Measurements from ENCODE around the gene VANGL2. TPM values are rescaled to one million over a fixed set of nuclear protein-coding genes. Genes with fewer than 3 reads are reported as not detected.

Gene VANGL2
- total RNA-seq, result not detected in 2 replicates

DNA sequence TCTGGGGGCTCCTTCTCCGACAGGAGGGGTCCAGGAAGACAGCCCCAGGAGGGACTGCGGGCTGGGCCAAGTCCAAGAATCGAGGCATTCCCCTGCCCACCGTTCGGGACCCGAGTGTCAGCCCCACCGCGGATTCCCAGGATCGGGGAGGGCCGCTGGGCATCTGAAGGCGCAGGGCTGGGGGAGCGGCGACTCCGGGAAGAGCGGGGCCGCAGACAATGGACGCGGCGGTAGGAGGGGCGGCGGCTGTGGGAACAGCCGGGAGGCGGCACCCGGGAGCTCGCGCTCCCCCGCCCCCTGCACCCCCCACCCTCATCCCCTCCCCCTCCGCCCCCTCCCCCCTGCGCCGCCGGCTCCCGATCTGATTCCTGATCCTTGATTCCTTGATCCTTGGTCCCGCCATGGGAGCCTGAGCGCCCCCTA is at the start of gene VANGL2:
Gene VANGL2, plus strand, starts transcription at position 342 of the 423 bp plus-strand sequence. CDS start 15,274 bp downstream, outside the sequence.
- peak in 1 of 2 donors; percentile 13 for DNase-seq (ENCODE audit: low read depth in 2 of 2)

DNA sequence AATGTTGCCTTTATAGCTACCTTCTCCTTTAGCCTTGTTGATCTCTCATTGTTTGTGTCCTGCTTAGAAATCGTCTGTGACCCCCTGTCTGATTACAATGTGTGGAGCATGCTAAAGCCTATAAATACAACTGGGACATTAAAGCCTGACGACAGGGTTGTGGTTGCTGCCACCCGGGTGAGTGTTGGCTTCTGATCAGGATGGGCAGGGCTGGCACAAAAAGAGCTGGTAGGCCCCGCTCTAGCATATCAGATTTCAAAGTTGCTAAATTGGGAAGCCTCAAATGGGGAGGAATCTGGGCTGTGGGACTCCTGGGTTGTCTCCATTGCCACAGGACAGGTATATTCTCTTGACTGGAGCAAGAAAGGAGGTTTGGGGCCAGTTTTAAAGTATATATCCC is 48.7 kb upstream of the VANGL2 start:
- DNase-seq (ENCODE audit: low read depth in 2 of 2), result no peak

DNA sequence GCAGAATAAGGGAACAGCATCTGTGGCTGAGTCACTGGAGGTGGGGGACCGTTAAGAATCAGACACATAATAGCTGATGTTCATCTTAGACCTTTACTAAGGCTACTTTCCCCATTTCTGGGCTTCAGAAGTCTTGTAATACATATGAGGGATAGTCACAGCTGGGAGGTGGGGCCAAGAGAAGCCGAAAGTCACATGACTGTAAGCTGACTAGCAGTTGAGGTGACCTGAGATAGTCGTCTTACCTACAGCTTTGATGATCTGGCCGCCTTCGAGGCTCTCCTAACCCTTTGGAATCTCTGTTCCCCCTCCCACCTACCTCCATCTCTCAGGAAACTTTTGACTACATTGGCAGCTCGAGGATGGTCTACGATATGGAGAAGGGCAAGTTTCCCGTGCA is 47.8 kb upstream of the VANGL2 start:
- DNase-seq (ENCODE audit: low read depth in 2 of 2), result no peak

DNA sequence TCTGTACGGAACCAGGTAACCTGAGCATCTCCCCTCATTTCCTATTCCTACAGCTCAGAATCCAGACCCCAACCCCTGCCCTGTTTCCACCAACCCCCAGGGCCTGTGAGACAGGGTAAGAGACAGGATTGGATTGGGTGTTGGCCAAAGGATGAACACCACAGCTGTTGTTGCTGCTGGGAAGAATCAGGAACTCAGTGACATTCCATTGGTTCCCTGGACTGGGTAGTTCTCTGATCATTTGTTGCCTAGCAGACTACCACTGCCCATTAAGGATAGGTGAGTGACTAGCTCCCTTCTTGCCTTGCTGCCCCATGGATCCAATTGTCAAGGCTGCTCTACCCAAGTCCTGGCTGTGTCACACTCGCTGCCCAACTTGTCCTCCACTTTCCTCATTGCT is 47.1 kb upstream of the VANGL2 start:
- DNase-seq (ENCODE audit: low read depth in 2 of 2), result peak in 1 of 2 donors; percentile 17

DNA sequence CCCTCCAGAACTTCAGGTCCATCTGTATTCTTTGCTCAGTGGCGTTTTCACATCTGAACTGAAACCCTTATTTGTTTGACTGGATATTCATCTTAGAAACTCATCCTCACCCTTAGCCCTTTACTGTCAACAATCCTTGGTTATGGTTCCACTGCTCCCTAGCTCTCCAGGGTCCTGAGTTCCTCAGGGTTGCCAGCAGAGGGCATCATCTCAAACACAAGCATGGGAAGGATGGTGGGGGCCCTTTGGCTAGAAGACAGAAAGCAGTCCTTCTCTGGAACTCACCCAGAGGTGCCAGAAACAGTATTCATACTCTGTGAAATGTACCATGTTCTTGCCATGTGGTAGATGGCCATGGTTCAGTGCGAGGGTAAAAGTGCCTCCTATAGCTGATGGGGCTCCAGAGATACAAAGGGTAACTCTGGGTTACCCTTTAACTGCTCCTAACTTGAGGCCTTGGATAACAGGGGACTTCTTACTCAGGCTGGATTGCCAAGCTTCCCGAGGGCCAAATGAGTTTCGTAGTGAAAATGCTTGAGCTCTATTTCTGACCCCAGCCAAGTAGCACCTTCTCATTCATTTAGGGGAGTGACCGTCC is 45.9 kb upstream of the VANGL2 start:
- peak in 1 of 2 donors; percentile 36 for DNase-seq (ENCODE audit: low read depth in 2 of 2)

DNA sequence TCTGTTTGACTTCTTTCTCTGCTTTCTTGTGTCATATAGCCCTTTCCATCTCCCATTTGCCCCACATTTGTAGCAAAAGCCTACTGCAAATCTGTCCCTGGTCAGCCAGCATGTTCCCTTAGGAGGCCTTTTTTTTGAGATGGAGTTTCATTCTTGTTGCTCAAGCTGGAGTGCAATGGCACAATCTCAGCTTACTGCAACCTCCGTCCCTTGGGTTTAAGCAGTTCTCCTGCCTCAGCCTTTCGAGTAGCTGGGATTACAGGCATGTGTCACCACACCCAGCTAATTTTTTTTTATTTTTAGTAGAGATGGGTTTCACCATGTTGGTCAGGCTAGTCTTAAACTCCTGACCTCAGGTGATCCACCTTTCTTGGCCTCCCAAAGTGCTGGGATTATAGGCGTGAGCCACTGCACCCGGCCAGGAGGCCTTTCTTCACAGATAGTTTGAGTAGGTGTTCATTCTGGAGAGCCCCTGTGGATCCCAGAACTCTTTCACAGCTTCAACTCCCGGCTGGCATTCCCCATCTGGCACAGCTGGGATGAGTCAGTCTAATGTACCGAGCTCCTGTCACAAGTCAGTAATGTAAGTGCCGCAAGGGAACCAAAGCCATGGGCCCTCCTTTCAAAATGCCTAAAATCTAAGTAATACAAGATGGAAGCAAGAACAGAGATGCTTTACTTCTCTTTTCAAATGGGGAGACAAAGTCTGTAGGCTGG is 42.9 kb upstream of the VANGL2 start:
- DNase-seq (ENCODE audit: low read depth in 2 of 2), result no peak

DNA sequence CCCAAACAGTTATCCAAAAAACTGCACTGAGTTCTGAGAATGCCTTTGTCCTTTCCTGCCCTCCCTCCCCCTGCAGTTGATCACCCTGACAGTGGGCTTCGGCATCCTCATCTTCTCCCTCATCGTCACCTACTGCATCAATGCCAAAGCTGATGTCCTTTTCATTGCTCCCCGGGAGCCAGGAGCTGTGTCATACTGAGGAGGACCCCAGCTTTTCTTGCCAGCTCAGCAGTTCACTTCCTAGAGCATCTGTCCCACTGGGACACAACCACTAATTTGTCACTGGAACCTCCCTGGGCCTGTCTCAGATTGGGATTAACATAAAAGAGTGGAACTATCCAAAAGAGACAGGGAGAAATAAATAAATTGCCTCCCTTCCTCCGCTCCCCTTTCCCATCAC is 42.3 kb upstream of the VANGL2 start:
- DNase-seq (ENCODE audit: low read depth in 2 of 2), result no peak

DNA sequence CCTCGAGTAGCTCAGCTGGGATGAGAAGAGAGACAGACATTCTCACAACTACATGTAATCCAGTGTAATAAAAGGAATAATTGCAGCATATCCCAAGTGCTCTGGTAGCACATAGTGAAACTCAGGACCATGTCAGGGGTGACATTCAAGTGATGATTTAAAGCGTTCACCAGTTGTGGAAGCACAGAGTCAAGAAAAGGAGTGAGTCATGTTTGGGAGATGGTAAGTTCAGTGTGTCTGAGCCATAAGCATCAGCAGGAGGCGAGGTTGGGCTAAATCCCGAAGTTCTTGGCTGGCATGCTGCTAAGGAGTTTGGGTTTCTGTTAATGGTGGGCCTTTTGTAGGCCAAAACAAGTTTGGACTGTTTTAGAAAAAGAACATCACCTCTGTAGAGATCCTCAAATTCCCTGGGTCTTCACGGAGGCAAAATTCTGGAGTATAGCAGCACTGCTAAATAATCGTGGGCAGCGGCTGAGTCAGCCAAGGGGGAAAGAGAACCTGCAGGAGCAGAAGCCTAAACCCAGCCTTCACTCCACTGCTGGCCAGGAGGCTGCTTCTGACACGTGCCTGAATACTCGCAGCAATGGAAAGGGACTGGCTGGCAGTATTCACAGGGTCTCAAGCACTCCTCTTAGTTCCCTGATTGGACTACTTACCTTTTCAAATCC is 40.7 kb upstream of the VANGL2 start:
- no peak for DNase-seq (ENCODE audit: low read depth in 2 of 2)

DNA sequence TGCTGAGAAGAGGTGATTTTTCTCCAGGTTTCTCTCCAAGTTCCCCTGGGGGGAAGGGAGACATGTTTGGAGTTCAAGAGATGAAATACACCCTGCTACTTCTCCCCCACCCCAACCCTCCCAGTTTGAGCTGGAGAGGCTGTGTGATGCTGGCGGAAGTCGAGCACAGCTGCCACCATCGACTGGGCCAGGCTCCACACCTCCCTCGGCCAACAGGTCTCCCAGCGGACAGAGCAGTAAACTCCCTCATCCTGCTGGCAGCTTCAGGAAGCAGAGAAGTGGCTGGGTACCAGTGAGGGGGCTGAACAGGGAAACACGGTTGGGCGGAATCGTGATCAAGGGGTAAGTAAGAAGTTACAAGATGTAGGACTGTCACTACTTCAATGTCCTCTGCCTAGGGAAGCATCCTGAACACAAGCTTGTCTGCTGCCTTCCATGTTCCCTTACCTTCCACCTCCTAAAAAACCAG is 40.1 kb upstream of the VANGL2 start:
- no peak for DNase-seq (ENCODE audit: low read depth in 2 of 2)

DNA sequence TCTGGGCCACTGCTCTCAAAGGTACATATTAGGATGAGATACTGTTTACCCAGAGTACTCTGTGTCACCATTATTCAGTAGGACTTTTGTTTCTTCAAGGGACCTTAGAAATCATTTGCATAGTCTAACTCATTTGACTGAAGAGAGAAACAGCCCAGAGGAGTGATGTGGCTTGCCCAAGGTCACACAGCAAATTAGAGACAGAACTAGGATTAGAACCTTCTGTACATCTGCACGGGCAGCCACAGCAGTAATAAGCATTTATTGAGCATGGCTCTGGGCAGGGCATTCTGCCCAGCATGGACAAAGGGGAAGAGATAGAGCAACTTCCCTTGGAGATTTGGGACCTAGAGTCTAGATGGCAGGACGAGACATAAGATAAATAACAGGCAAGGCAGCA is 39.2 kb upstream of the VANGL2 start:
- no peak for DNase-seq (ENCODE audit: low read depth in 2 of 2)

DNA sequence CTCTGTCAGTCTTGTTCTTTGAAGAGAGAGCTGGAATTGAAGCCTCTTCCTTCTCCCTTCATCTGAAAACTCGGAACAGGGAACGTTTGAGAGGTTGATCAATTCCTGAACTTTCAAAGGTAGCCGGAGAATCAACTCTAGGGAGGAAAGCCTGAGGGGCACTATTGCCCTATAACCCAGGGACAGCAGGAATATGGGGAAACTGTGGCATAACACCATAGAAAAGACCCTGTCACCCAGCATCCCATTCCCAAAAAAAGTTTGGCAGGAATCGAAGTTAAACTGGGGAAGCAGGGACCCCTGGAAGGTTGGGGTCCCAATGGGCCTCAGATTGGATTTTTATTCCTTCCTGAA is 38.6 kb upstream of the VANGL2 start:
- DNase-seq (ENCODE audit: low read depth in 2 of 2), result no peak

DNA sequence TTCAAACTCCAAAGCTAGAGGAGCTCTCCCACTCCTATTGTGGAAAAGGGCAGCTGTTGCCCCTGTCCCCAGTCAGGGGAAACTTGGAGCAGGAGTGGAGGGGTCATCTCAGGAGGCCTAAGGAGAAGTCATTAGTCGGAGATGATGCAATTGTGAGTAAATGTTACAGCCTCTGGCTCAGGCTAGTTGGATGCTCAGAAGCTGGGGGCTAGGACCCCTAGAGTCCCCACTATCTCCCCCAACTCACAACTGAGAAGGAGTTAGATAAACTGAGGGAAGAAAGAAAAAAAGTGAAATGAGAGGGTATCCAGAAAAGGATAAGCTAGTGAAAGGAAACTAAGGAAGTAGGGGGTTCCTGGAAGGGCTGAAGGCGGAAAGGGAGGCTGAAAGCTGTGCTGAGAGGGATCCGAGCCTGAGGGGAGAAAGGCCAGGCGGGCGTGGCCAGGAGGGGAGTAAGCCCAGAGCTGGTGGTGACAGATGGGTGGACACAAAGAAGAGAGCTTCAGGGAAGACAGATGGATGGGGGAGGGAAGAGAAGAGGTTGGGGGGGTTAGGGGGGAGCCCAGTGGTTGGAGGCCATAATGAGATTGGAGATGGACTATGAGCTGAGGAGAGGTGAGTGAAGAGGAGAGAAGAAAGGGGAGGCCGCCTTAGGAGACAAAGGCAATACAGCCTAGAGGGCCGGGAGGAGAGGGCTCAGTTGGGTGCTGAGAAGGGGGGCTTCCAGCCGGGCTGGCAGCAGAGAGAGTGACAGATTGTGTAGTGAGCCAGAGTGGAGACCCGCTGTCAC is 38.0 kb upstream of the VANGL2 start:
- DNase-seq (ENCODE audit: low read depth in 2 of 2), result no peak

DNA sequence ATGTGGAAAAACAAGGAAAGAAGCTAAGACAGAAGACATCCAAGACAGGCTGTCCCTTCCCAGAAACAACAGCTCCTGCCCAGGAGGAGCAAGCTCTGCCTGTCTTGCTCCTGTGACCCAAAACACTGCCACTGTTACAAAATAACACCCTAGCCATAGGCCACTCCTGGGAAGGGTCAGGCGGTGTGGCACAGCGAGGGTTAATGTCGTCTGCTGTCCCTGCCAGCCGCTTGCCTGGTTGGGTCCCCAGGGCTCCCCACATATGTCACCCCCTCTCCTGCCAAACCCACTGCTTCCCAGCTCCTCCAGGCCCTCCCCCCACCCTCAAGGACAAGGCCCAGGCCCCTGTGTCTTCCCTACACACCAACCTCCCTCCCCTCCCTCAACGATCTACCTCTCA is 37.4 kb upstream of the VANGL2 start:
- no peak for DNase-seq (ENCODE audit: low read depth in 2 of 2)

DNA sequence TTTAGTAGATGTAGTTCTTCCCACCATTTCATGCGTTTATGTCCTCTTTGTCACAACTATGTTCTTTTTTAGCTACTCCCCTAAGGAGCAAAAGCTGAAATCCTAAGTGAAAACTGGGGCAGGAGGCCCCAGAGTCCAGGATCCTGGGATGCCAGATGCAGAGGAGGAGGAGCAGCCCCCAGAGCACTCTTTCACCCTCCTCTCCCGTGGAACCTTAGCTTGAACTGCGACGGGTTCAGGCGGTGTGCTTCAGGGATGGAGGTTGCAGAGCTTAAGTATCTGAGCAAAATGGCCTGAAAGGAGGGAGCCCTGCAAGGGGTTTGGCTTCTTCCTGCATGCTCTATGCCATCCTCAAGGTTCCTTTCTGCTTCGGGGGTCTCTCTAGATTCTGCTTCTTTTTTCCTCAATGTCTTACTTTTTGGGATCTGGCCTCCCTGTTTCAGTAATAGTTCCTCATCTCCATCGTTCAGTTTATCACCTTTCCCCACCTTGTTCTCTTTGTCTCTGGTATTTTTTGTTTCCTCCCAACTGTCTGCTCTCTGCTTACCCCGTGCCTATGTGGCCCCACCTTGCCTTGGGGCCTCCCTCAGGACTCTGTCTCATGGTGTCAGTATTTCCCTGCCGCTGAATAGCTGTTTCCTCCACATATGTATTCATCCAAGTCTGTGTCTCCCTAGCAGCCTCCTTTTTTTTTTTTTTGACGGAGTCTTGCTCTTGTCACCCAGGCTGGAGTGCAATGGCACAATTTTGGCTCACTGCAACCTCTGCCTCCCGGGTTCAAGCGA is 36.2 kb upstream of the VANGL2 start:
- DNase-seq (ENCODE audit: low read depth in 2 of 2), result no peak

DNA sequence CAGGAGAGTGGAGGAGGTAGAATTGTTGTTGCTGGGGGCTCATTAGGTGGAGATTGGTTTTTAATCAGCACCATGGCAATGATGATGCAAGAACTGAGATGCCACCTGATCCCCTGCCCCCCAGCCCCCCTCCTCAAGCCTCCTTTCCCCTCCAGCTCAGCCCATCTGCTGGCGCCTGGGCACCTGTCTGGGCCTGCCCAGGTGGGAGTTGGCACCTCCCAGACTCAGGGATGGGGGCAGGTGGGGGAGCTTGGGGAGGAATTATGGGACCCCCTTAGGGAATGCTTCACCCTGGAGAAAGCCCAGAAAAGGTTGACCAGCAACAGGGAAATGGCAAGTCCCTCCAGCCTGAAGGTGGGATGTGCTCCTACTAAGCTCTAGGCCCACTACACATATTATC is 35.0 kb upstream of the VANGL2 start:
- no peak for DNase-seq (ENCODE audit: low read depth in 2 of 2)

DNA sequence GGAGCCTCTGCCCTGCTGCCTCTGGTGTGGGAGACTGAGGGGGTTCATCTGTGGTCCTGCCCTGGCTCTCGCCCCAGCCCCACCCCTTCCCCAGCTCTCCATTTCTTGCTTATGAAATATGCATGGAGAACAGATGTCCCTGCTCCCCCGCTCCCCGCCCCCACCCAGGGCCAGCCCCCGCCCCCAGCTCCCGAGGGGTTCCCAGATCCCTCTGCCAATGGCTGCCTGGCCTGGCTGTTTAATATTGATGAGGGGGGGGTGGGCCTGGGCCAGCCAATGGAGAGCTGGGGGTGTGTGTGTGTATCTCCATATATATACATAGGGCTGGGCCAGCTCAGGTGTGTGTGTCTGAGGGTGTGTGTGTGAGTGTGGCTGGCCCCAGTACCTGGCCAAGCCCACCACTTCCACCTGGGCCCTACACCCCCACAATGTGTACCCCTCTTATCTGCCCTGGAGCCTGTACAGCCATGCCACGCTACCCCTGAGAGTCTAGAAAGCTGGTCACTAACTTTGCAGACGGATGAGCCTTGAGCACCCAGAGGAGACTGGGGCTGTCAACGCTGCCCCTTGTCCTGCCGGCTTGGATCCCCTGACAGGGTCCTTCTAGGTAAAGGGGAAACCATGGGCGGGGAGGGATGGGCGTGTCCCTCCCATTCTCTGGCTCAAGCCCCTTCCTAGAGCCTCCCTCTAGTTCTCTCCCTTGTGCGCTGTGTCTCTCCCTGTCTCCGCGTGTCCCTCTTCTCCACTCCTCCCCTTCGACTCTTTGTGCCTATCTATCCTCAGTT is 33.4 kb upstream of the VANGL2 start, which contains the start of gene NHLH1:
Gene NHLH1, plus strand, starts transcription at position 341 of the 785 bp plus-strand sequence. CDS start 3,661 bp downstream, outside the sequence.
- DNase-seq (ENCODE audit: low read depth in 2 of 2), result no peak

DNA sequence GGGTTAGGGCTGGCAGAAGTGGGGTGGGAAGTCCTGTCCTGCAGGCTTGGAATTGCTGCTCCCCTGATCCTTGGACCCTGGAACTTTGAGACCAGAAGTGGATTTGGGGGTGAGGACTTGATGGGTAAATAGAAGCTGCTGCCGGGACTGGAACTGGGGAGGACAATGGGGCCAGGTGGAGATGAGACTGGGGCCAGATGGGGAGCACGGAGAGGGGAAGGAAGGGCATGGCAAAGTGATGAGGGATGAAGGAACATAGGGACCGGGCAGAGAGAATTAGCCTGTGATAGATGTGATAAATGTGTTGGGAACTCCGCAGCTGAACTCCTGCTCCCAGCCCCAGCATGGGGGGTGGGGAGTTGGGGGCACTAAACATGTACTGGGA is 32.9 kb upstream of the VANGL2 start:
- no peak for DNase-seq (ENCODE audit: low read depth in 2 of 2)

DNA sequence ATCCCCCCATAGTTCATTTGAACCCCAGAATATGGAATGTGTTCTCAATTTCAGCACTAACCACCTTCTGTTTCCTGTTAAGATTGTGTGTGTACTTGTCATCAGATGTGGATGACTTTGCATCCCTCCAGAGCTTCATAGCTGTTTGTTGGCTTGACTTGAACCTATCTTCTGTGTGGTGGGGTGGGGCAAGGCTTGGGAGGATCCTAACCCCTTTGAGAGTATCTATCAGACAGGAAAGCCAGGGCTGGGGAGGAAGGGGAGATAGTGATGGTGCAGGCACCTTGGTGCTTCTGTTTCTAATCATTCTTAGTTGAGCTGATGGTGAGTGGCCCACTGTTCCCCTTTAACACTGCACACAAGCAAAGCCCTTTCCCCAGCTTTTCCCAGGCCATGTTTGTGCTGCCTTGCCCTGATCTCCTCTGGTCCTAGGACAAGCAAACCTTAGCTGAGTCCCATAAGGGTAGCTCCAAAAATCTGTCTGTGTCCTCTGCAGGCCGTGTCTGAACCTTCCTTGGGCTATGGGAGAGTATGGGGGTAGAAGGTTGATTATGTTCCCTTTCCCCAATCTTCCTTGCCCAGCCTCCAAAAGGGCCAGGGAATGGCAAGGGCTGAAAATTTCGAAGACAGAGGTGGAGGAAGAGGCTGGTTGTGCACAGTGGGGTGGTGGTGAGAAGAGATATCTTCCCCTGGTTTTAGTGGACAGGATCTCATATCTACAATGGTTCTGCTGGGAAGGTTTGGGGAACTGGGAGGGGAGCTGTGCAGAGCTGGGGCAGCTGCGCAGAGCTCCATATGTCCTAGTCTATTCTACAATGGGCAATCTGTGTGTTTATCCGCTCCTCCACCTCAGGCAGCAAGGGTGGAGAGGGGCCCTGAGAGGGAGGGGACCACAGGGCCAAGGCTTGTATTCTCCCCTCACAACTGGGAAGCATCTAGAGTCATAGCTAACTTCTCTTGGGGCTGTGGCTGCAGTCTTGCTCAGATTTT is 32.1 kb upstream of the VANGL2 start:
- no peak for DNase-seq (ENCODE audit: low read depth in 2 of 2)

DNA sequence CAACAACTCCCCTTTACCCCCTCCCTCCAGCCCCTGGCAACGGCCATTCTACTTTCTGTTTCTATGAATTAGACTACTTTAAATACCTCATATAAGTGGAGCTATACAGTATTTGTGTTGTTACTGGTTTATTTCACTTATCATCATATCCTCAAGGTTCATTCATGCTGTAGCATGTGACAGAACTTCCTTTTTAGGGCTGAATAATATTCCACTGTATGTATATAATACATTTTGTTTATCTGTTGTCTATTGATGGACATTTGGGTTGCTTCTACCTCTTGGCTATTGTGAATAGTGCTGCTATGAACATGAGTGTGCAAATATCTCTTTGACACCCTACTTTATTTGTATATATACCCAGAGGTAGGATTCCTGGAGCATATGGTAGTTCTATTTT is 31.3 kb upstream of the VANGL2 start:
- DNase-seq (ENCODE audit: low read depth in 2 of 2), result no peak
